Right renal pelvis (tissue), 4 donors: ENCODE results near the gene PAN3. TPM values are rescaled to one million over a fixed set of nuclear protein-coding genes. Genes with fewer than 3 reads are reported as not detected.
"Not testable (repeated sequence)": the region's sequence is repeated elsewhere in the genome, so short reads cannot be mapped to it uniquely, and the experiment has no call there.

Experiments used
- DNase-seq, 4 donors: peaks; one replicate each; pipeline ENCODE4 v3.0.0-alpha.2; 2013; ENCODE audit warnings: low read depth in 4 of 4, low spot score in 3 of 4, missing footprints in 1 of 4
- polyA plus RNA-seq, 4 donors: library from polyadenylated mRNA; unstranded; fragments of 120-200 nt; gene quantifications; one replicate each; pipeline ENCODE4 v1.2.1, GENCODE V29; 2013; ENCODE audit not compliant: insufficient read length in 4 of 4

PAN3 gene
- polyA plus RNA-seq, result 10 to 100 TPM; 48.6 to 61.0 (median 54.4) TPM

- peak; percentile 87 to 89 (median 88) for DNase-seq
These were observed at the start of gene PAN3 for GRCh38 chr13:28138012-28138755. Gene PAN3 (plus strand): TSS chr13:28138545. CDS start chr13:28138658, 113 bp downstream.

GRCh38 chr13:28089065-28089464 is 49.3 kb upstream of the PAN3 start:
- DNase-seq, result no peak

- DNase-seq, result no peak
These were observed 45.9 kb upstream of the PAN3 start for GRCh38 chr13:28092431-28092830.

GRCh38 chr13:28093881-28094280 is 44.5 kb upstream of the PAN3 start:
- DNase-seq, result no peak

GRCh38 chr13:28094306-28094705 is 44.0 kb upstream of the PAN3 start:
- no peak for DNase-seq

GRCh38 chr13:28097503-28097902 is 40.8 kb upstream of the PAN3 start:
- no peak for DNase-seq

- no peak for DNase-seq
These were observed 38.8 kb upstream of the PAN3 start for GRCh38 chr13:28099396-28100149.

GRCh38 chr13:28100150-28101121 is 37.9 kb upstream of the PAN3 start, which contains the start of gene FLT3:
Gene FLT3 (minus strand): TSS chr13:28100576. CDS start chr13:28100510, 66 bp downstream.
- DNase-seq, result peak in 3 of 4 donors; percentile 22 to 41 (median 23)

- DNase-seq, result not testable (repeated sequence)
These were observed 36.5 kb upstream of the PAN3 start for GRCh38 chr13:28101886-28102285.

GRCh38 chr13:28106976-28107375 is 31.4 kb upstream of the PAN3 start:
- no peak for DNase-seq

- DNase-seq, result no peak
These were observed 27.9 kb upstream of the PAN3 start for GRCh38 chr13:28110414-28110813.

- no peak for DNase-seq
These were observed 21.6 kb upstream of the PAN3 start for GRCh38 chr13:28116736-28117135.

- DNase-seq, result no peak
These were observed 20.5 kb upstream of the PAN3 start for GRCh38 chr13:28117689-28118377.

GRCh38 chr13:28120317-28120716 is 18.0 kb upstream of the PAN3 start:
- DNase-seq, result no peak

- no peak for DNase-seq
These were observed 17.1 kb upstream of the PAN3 start for GRCh38 chr13:28121224-28121623.

- DNase-seq, result no peak
These were observed 10.3 kb upstream of the PAN3 start for GRCh38 chr13:28128030-28128429.

- no peak for DNase-seq
These were observed 9.4 kb upstream of the PAN3 start for GRCh38 chr13:28128926-28129325.

GRCh38 chr13:28129911-28130693 is 8.2 kb upstream of the PAN3 start:
- DNase-seq, result no peak

- DNase-seq, result no peak
These were observed 6.7 kb upstream of the PAN3 start for GRCh38 chr13:28131646-28132045.
